COLO668 (cell line): Measurements from ENCODE around the gene TMEM204.

ENCODE experiments used
- DNase-seq: peaks from one replicate; lab custom pipeline; 2025; ENCODE audit not compliant: unreplicated experiment; lab: John Stamatoyannopoulos, UW

TMEM204 gene

GRCh38 chr16:1498899-1499676 lies 34.4 kb upstream of the TMEM204 start:
- DNase-seq: no peak

- DNase-seq: no peak
Observed at GRCh38 chr16:1499756-1500464, 33.6 kb upstream of the TMEM204 start.

- no peak for DNase-seq
Observed at GRCh38 chr16:1500465-1501150, 32.9 kb upstream of the TMEM204 start.

- no peak for DNase-seq
Observed at GRCh38 chr16:1501630-1502029, 31.8 kb upstream of the TMEM204 start.

- no peak for DNase-seq
Observed at GRCh38 chr16:1502092-1503004, 31.1 kb upstream of the TMEM204 start.

GRCh38 chr16:1503110-1503955 lies 30.1 kb upstream of the TMEM204 start:
- DNase-seq: no peak

- no peak for DNase-seq
Observed at GRCh38 chr16:1505073-1505844, 28.2 kb upstream of the TMEM204 start.

- no peak for DNase-seq
Observed at GRCh38 chr16:1505912-1506311, 27.6 kb upstream of the TMEM204 start.

GRCh38 chr16:1506494-1507213 lies 26.8 kb upstream of the TMEM204 start:
- no peak for DNase-seq

GRCh38 chr16:1508494-1509187 lies 24.8 kb upstream of the TMEM204 start:
- DNase-seq: peak; percentile 32

GRCh38 chr16:1509307-1510221 lies 23.9 kb upstream of the TMEM204 start:
- DNase-seq: no peak

GRCh38 chr16:1510272-1510671 lies 23.2 kb upstream of the TMEM204 start:
- no peak for DNase-seq

GRCh38 chr16:1510941-1511351 lies 22.5 kb upstream of the TMEM204 start:
- no peak for DNase-seq

- DNase-seq: no peak
Observed at GRCh38 chr16:1511662-1512569, 21.6 kb upstream of the TMEM204 start.

GRCh38 chr16:1512774-1513173 lies 20.7 kb upstream of the TMEM204 start:
- DNase-seq: no peak

GRCh38 chr16:1514507-1514906 lies 19.0 kb upstream of the TMEM204 start:
- no peak for DNase-seq
